H1 (cell line): ENCODE data around the gene IGSF11. TPM values are rescaled to one million over a fixed set of nuclear protein-coding genes. Genes with fewer than 3 reads are reported as not detected.

Source experiments
- CTCF ChIA-PET: fragments of 300-600 bp; sonication (Branson Sonifier 250); formaldehyde crosslinking; loops from one replicate; lab custom pipeline; 2021; ENCODE audit not compliant: partially characterized antibody; lab: Charles Lee
- POLR2A ChIA-PET: fragments of 300-600 bp; sonication (Branson Sonifier 250); formaldehyde crosslinking; loops from one replicate; lab custom pipeline; 2021; ENCODE audit warnings: inconsistent platforms; ENCODE audit not compliant: partially characterized antibody; lab: Charles Lee
- DNase-seq, 2 experiments: peaks; one replicate each; pipeline versions ENCODE4 v3.0.0 to v3.0.0-alpha.2; 2010 to 2022; ENCODE audit warnings: low spot score in 2 of 2, low read depth in 1 of 2, mixed read lengths in 1 of 2
- FAIRE-seq: peaks from 2 replicates; lab custom pipeline; 2011; peaks lifted over from hg19 to GRCh38; lab: Jason Lieb, UNC
- H2AFZ ChIP-seq: 2 replicates; pipeline ENCODE4 v1.8.1; 2012; ENCODE audit warnings: low read length, inconsistent platforms
- H2AK5ac ChIP-seq: 2 replicates; pipeline ENCODE4 v1.6.1; 2013; ENCODE audit warnings: low read depth, low read length
- H2BK120ac ChIP-seq: replicated peaks from 2 replicates; pipeline ENCODE3; 2013; ENCODE audit warnings: low read depth, low read length, inconsistent platforms
- H2BK12ac ChIP-seq: 2 replicates; pipeline ENCODE4 v1.6.1; 2013; ENCODE audit warnings: low read depth, low read length
- H2BK15ac ChIP-seq: 2 replicates; pipeline ENCODE4 v1.6.1; 2013; ENCODE audit warnings: low read length
- H2BK20ac ChIP-seq: 2 replicates; pipeline ENCODE4 v1.6.1; 2013; ENCODE audit warnings: low read length
- H2BK5ac ChIP-seq: 2 replicates; pipeline ENCODE4 v1.6.1; 2013; ENCODE audit warnings: low read depth, low read length
- H3K14ac ChIP-seq: 2 replicates; pipeline ENCODE4 v1.6.1; 2013; ENCODE audit warnings: inconsistent platforms; ENCODE audit not compliant: insufficient read length
- H3K18ac ChIP-seq: 2 replicates; pipeline ENCODE4 v1.6.1; 2013; ENCODE audit warnings: low read length; ENCODE audit errors: extremely low read depth
- H3K23ac ChIP-seq: 2 replicates; pipeline ENCODE4 v1.6.1; 2013; ENCODE audit warnings: inconsistent platforms; ENCODE audit not compliant: insufficient read length
- H3K23me2 ChIP-seq: 2 replicates; pipeline ENCODE4 v1.6.1; 2013; ENCODE audit warnings: low read depth, low read length
- H3K27ac ChIP-seq: 2 replicates; pipeline ENCODE4 v1.6.1; 2011; ENCODE audit warnings: low read depth, low read length, inconsistent platforms
- H3K27me3 ChIP-seq, 4 experiments: replicated peaks in 1 of 4; 1 replicate in 1 of 4; 2 replicates in 3 of 4; pipeline versions ENCODE4 v1.6.1 to v1.8.1; 2011 to 2013; ENCODE audit warnings: low read length in 3 of 4, mild to moderate bottlenecking in 3 of 4, inconsistent platforms in 2 of 4, mixed read lengths in 2 of 4, moderate library complexity in 1 of 4; ENCODE audit not compliant: control insufficient read depth in 3 of 4, insufficient read depth in 3 of 4; ENCODE audit errors: extremely low read depth in 1 of 4
- H3K36me3 ChIP-seq, 4 experiments: 2 replicates each; pipeline versions ENCODE4 v1.6.1 to v1.8.1; 2011 to 2013; ENCODE audit warnings: mild to moderate bottlenecking in 4 of 4, low read length in 3 of 4, moderate library complexity in 2 of 4, control low read depth in 1 of 4, inconsistent platforms in 1 of 4; ENCODE audit not compliant: insufficient read depth in 4 of 4, control insufficient read depth in 2 of 4
- H3K4ac ChIP-seq: replicated peaks from 2 replicates; pipeline ENCODE3; 2013; ENCODE audit warnings: low read length, low read depth, mixed read lengths, inconsistent platforms; ENCODE audit not compliant: insufficient read length
- H3K4me1 ChIP-seq, 4 experiments: replicated peaks in 1 of 4; 1 replicate in 1 of 4; 2 replicates in 3 of 4; pipeline versions ENCODE4 v1.6.1 to v1.8.1; 2011 to 2013; ENCODE audit warnings: low read length in 3 of 4, inconsistent platforms in 2 of 4, mixed read lengths in 1 of 4; ENCODE audit not compliant: insufficient read depth in 4 of 4, control insufficient read depth in 3 of 4
- H3K4me2 ChIP-seq, 2 experiments: 2 replicates each; pipeline versions ENCODE4 v1.6.1 to v1.8.1; 2011 to 2013; ENCODE audit warnings: low read depth in 2 of 2, low read length in 2 of 2, control low read depth in 1 of 2, inconsistent platforms in 1 of 2, mild to moderate bottlenecking in 1 of 2; ENCODE audit not compliant: insufficient read depth in 1 of 2
- H3K4me3 ChIP-seq, 4 experiments: fragments of 200-600, 300-600 bp in 1 of 4; sonication (generic), shearing (Covaris generic), sonication (Bioruptor Twin) in 1 of 4; 2 replicates each; pipeline versions ENCODE4 v1.5.1 to v1.8.1; 2011 to 2016; ENCODE audit warnings: low read length in 4 of 4, low read depth in 3 of 4, control low read depth in 2 of 4, inconsistent platforms in 2 of 4, mild to moderate bottlenecking in 2 of 4, mixed read lengths in 1 of 4, moderate library complexity in 1 of 4; ENCODE audit not compliant: insufficient read depth in 2 of 4; ENCODE audit errors: extremely low read depth in 1 of 4
- H3K56ac ChIP-seq: replicated peaks from 2 replicates; pipeline ENCODE3; 2013; ENCODE audit warnings: low read depth, mild to moderate bottlenecking, mixed read lengths, low read length, inconsistent platforms; ENCODE audit not compliant: insufficient read length
- H3K79me1 ChIP-seq: 2 replicates; pipeline ENCODE4 v1.6.1; 2013; ENCODE audit warnings: low read depth, low read length, control low read depth
- H3K79me2 ChIP-seq, 2 experiments: 2 replicates each; pipeline versions ENCODE4 v1.6.1 to v1.8.1; 2012 to 2013; ENCODE audit warnings: low read length in 2 of 2, mild to moderate bottlenecking in 2 of 2, inconsistent platforms in 1 of 2; ENCODE audit not compliant: insufficient read depth in 2 of 2, control insufficient read depth in 1 of 2
- H3K9ac ChIP-seq, 4 experiments: replicated peaks in 1 of 4; 1 replicate in 1 of 4; 2 replicates in 3 of 4; pipeline versions ENCODE4 v1.6.1 to v1.8.1; 2011 to 2013; ENCODE audit warnings: low read depth in 3 of 4, low read length in 3 of 4, control low read depth in 2 of 4, mild to moderate bottlenecking in 2 of 4, moderate library complexity in 2 of 4, inconsistent platforms in 1 of 4; ENCODE audit errors: extremely low read depth in 1 of 4
- H3K9me3 ChIP-seq, 2 experiments: 2 replicates each; pipeline versions ENCODE4 v1.6.1 to v1.8.1; 2012 to 2013; ENCODE audit warnings: mild to moderate bottlenecking in 2 of 2, moderate library complexity in 2 of 2, control low read depth in 1 of 2, inconsistent platforms in 1 of 2, low read depth in 1 of 2, low read length in 1 of 2, mixed read lengths in 1 of 2; ENCODE audit not compliant: insufficient read depth in 2 of 2
- H4K20me1 ChIP-seq, 2 experiments: replicated peaks in 1 of 2; 2 replicates each; pipeline versions ENCODE3 to v1.8.1; 2011 to 2013; ENCODE audit warnings: inconsistent platforms in 2 of 2, low read length in 2 of 2, mild to moderate bottlenecking in 1 of 2; ENCODE audit not compliant: insufficient read depth in 2 of 2, control insufficient read depth in 1 of 2
- H4K5ac ChIP-seq: 2 replicates; pipeline ENCODE4 v1.6.1; 2013; ENCODE audit warnings: low read length, low read depth, mixed read lengths, inconsistent platforms; ENCODE audit not compliant: insufficient read length
- H4K8ac ChIP-seq: 2 replicates; pipeline ENCODE4 v1.8.0; 2013; ENCODE audit warnings: mild to moderate bottlenecking, moderate library complexity, low read length, inconsistent platforms; ENCODE audit not compliant: insufficient read depth; ENCODE audit errors: extremely low read depth
- H4K91ac ChIP-seq: replicated peaks from 2 replicates; pipeline ENCODE3; 2013; ENCODE audit warnings: low read length, mixed read lengths, inconsistent platforms; ENCODE audit not compliant: insufficient read length
- CTCF ChIP-seq, 3 experiments: IDR thresholded peaks; 1 replicate in 2 of 3; 2 replicates in 1 of 3; pipeline versions ENCODE4 v1.5.1 to v1.6.1; 2011; ENCODE audit warnings: low read length in 3 of 3, mild to moderate bottlenecking in 3 of 3, inconsistent platforms in 2 of 3, low read depth in 1 of 3, moderate library complexity in 1 of 3; ENCODE audit not compliant: insufficient read depth in 1 of 3; ENCODE audit errors: control extremely low read depth in 1 of 3
- RAD21 ChIP-seq, 2 experiments: IDR thresholded peaks in 1 of 2; conservative IDR thresholded peaks in 1 of 2; 2 replicates each; pipeline ENCODE4 v1.6.1; 2011; ENCODE audit warnings: low read depth in 2 of 2, low read length in 2 of 2, improper control_type of control experiment in 1 of 2, inconsistent platforms in 1 of 2, mild to moderate bottlenecking in 1 of 2, moderate library complexity in 1 of 2
- ZNF274 ChIP-seq: IDR thresholded peaks from 2 replicates; pipeline ENCODE4 v1.7.0; 2012; ENCODE audit warnings: low read length, borderline replicate concordance; ENCODE audit errors: extremely low read depth
- WGBS, 2 experiments: shearing (Covaris generic) in 1 of 2; methylation state at CpG; one replicate each; pipeline versions ENCODE4 v1.1.6 to v1.1.7; 2013 to 2015; ENCODE audit warnings: low lambda C conversion rate in 2 of 2, mixed read lengths in 2 of 2, inconsistent platforms in 1 of 2, low coverage in 1 of 2, missing lambda C conversion rate in 1 of 2; ENCODE audit not compliant: insufficient replicate concordance in 2 of 2, insufficient coverage in 1 of 2, insufficient read length in 1 of 2; ENCODE audit errors: extremely low coverage in 1 of 2, missing lambda C conversion rate in 1 of 2; 5-methylcytosine and 5-hydroxymethylcytosine counted together
- polyA plus RNA-seq, 7 experiments: library from polyadenylated mRNA; depleted of rRNA in 3 of 7; stranded (reverse) in 5 of 7; unstranded in 2 of 7; fragments of >200 nt in 5 of 7; fragments of 200-250 nt in 2 of 7; gene quantifications; 1 replicate in 5 of 7; 2 replicates in 1 of 7; 4 replicates in 1 of 7; pipeline versions ENCODE4 v1.2.1 to v1.2.3, GENCODE V29; 2011 to 2013; ENCODE audit warnings: missing spikeins in 2 of 7, mixed read lengths in 2 of 7
- total RNA-seq: library from RNA; stranded (reverse); fragmentation: NEBNext Ultra II Directional; extraction: Animal tissue kit (Norgen Biotek cat#: 25700); gene quantifications from 2 replicates; pipeline ENCODE4 v1.2.1, GENCODE V29; 2021

The IGSF11 gene
- total and polyA plus RNA-seq, 2 of the 8 experiments (the other 6 are each of a cell fraction or from before 2014, with no cell fraction given), result 1.1 to 4.1 TPM

- no peak overlapping the region for H3K27ac ChIP-seq
- ChIA-PET POLR2A (no interaction called here), CTCF (interaction anchor here (0.6 to 2.5 kb wide), 10 partner anchors 8 to 1350 kb away, joined by 3 to 14 read pairs (median 4); no protein-coding TSS in a partner anchor)
- no peak overlapping the region for H2BK5ac ChIP-seq
- H3K4me2 ChIP-seq, result no peak overlapping the region
- H2BK20ac ChIP-seq, result no peak overlapping the region
- H3K4ac ChIP-seq, result no peak overlapping the region
- 85% methylated on average over 10 of the region's 10 CpGs; no CpG with 5 or more reads in 1 of the 2 experiments for WGBS, 2 experiments
- no peaks in the 10 kb centered on the region for H4K20me1 ChIP-seq
- no peaks in the 10 kb centered on the region for H3K36me3 ChIP-seq
- DNase-seq, result peak in 1 of 2 experiments; percentile 51
- no peak overlapping the region for H3K14ac ChIP-seq
- H3K79me1 ChIP-seq, result no peaks in the 10 kb centered on the region
- H3K23ac ChIP-seq, result no peak overlapping the region
- 0 out of 2 replicates have a peak overlapping the region, but pooled peaks have one; percentile 65 for H2AFZ ChIP-seq
- no peak overlapping the region for H3K4me3 ChIP-seq
- peak in 1 of 2 experiments; percentile 46; a peak in 2 of 4 replicates for TF ChIP-seq RAD21 (IDR thresholded peaks at IDR 0.05 in 1 of 2, conservative IDR thresholded peaks at IDR 0.05 in 1 of 2; ENCODE audit: low read depth in 2 of 2, low read length in 2 of 2)
- TF ChIP-seq CTCF (IDR thresholded peaks at IDR 0.05; ENCODE audit: control extremely low read depth in 1 of 3, insufficient read depth in 1 of 3, low read depth in 1 of 3, low read length in 3 of 3), result peak in 2 of 3 experiments; percentile 23 to 46; a peak in 1 of 4 replicates
- no peak for TF ChIP-seq ZNF274
- H2AK5ac ChIP-seq, result no peak overlapping the region
- H4K5ac ChIP-seq, result no peak overlapping the region
- H2BK15ac ChIP-seq, result no peak overlapping the region
- no peak overlapping the region for H3K56ac ChIP-seq
- no peak for FAIRE-seq
- H3K79me2 ChIP-seq, result no peaks in the 10 kb centered on the region
- H3K9ac ChIP-seq, result no peak overlapping the region
- H3K18ac ChIP-seq, result no peak overlapping the region
- no peaks in the 10 kb centered on the region for H3K23me2 ChIP-seq
- H3K4me1 ChIP-seq, result no peaks in the 10 kb centered on the region
- H3K27me3 ChIP-seq, result no peaks in the 10 kb centered on the region
- H3K9me3 ChIP-seq, result no peaks in the 10 kb centered on the region
- no peak overlapping the region for H4K91ac ChIP-seq
- H2BK12ac ChIP-seq, result no peak overlapping the region
- no peak overlapping the region for H4K8ac ChIP-seq
- H2BK120ac ChIP-seq, result no peak overlapping the region
Observed at GRCh38 chr3:118850687-118851086, 184.0 kb downstream of the IGSF11 start.
